ENCODE data around the gene MYRF. TPM values are rescaled to one million over a fixed set of nuclear protein-coding genes. Genes with fewer than 3 reads are reported as not detected.
A peak's percentile ranks its signal among the peaks of the same experiment; 100 is the strongest.

MYRF gene
- total RNA-seq, 1 donor from 2014 or later: not detected

- peak within 1 kb of the TSS; percentile 76 for H3K27ac ChIP-seq (ENCODE audit: low read depth, low read length)
- H3K4me3 ChIP-seq (ENCODE audit: low read length in 3 of 3): peak within 1 kb of the TSS; percentile 69 to 79 (median 73)
- H3K36me3 ChIP-seq (ENCODE audit: control insufficient read depth in 3 of 3, insufficient read depth in 3 of 3, low read length in 3 of 3): peaks cover 0 to 3% (median 0%) of the 10 kb centered on the region in 3 donors
- peaks cover 8 to 30% (median 16%) of the 10 kb centered on the region in 3 donors for H3K27me3 ChIP-seq (ENCODE audit: control insufficient read depth in 3 of 3, insufficient read depth in 3 of 3, low read length in 3 of 3)
- peaks cover 10 to 36% (median 34%) of the 10 kb centered on the region in 3 donors for H3K4me1 ChIP-seq (ENCODE audit: control insufficient read depth in 3 of 3, insufficient read depth in 3 of 3, low read length in 3 of 3)
- H3K9ac ChIP-seq (ENCODE audit: low read depth in 1 of 3, low read length in 3 of 3): peak within 1 kb of the TSS; percentile 53 to 79 (median 72)
- H3K9me3 ChIP-seq (ENCODE audit: control insufficient read depth in 3 of 3, low read length in 3 of 3): no peaks in the 10 kb centered on the region
These were observed 75.3 kb downstream of the MYRF start, which contains the start of gene FADS2 for GRCh38 chr11:61827571-61828378. FADS2 (plus strand) TSS chr11:61828300; CDS start chr11:61828391, 91 bp downstream.

GRCh38 chr11:61828379-61828628 lies 75.9 kb downstream of the MYRF start:
- H3K36me3 ChIP-seq (ENCODE audit: control insufficient read depth in 3 of 3, insufficient read depth in 3 of 3, low read length in 3 of 3): peaks cover 0 to 3% (median 0%) of the 10 kb centered on the region in 3 donors
- peak overlapping the region; percentile 76 for H3K27ac ChIP-seq (ENCODE audit: low read depth, low read length)
- H3K27me3 ChIP-seq (ENCODE audit: control insufficient read depth in 3 of 3, insufficient read depth in 3 of 3, low read length in 3 of 3): peaks cover 12 to 31% (median 16%) of the 10 kb centered on the region in 3 donors
- no peaks in the 10 kb centered on the region for H3K9me3 ChIP-seq (ENCODE audit: control insufficient read depth in 3 of 3, low read length in 3 of 3)
- H3K4me3 ChIP-seq (ENCODE audit: low read length in 3 of 3): peak overlapping the region; percentile 69 to 79 (median 73)
- H3K9ac ChIP-seq (ENCODE audit: low read depth in 1 of 3, low read length in 3 of 3): peak overlapping the region; percentile 48 to 79 (median 72)
- peaks cover 10 to 36% (median 35%) of the 10 kb centered on the region in 3 donors for H3K4me1 ChIP-seq (ENCODE audit: control insufficient read depth in 3 of 3, insufficient read depth in 3 of 3, low read length in 3 of 3)

- Histone ChIP-seq H3K9ac (ENCODE audit: low read depth in 1 of 3, low read length in 3 of 3) (peak overlapping the region; percentile 48 to 79 (median 72)), H3K4me3 (ENCODE audit: low read length in 3 of 3) (peak overlapping the region; percentile 69 to 79 (median 73)), H3K9me3 (ENCODE audit: control insufficient read depth in 3 of 3, low read length in 3 of 3) (no peaks in the 10 kb centered on the region), H3K27me3 (ENCODE audit: control insufficient read depth in 3 of 3, insufficient read depth in 3 of 3, low read length in 3 of 3) (peaks cover 12 to 31% (median 16%) of the 10 kb centered on the region in 3 donors), H3K36me3 (ENCODE audit: control insufficient read depth in 3 of 3, insufficient read depth in 3 of 3, low read length in 3 of 3) (peaks cover 0 to 3% (median 0%) of the 10 kb centered on the region in 3 donors), H3K4me1 (ENCODE audit: control insufficient read depth in 3 of 3, insufficient read depth in 3 of 3, low read length in 3 of 3) (peaks cover 13 to 38% (median 37%) of the 10 kb centered on the region in 3 donors), H3K27ac (ENCODE audit: low read depth, low read length) (peak overlapping the region; percentile 76)
These were observed 76.4 kb downstream of the MYRF start for GRCh38 chr11:61828629-61829407.

DNA sequence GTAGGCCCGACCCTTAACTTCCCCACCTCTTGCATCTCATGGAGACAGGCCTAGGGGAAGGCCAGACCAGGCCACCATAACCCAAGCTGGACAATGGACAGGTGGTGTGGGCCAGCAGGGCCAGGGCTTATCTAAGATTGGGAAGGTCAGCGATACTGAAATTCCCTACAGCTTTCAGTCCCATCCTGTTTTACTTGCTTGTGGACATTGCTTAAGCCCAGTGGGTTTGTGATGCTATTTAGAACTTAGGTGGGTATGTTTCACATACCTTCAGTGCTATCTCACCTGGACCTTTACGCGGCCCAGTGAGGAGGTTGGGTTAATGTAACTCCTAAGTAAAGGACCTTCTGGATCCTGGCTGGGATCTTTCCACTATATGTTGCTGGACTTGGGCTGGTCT lies 77.4 kb downstream of the MYRF start:
- Histone ChIP-seq H3K4me1 (ENCODE audit: control insufficient read depth in 3 of 3, insufficient read depth in 3 of 3, low read length in 3 of 3) (peaks cover 21 to 46% (median 45%) of the 10 kb centered on the region in 3 donors), H3K27me3 (ENCODE audit: control insufficient read depth in 3 of 3, insufficient read depth in 3 of 3, low read length in 3 of 3) (peaks cover 12 to 31% (median 16%) of the 10 kb centered on the region in 3 donors), H3K4me3 (ENCODE audit: low read length in 3 of 3) (peak overlapping the region; percentile 69 to 79 (median 73)), H3K9me3 (ENCODE audit: control insufficient read depth in 3 of 3, low read length in 3 of 3) (no peaks in the 10 kb centered on the region), H3K9ac (ENCODE audit: low read depth in 1 of 3, low read length in 3 of 3) (peak overlapping the region in 2 of 3 donors; percentile 72 to 79), H3K36me3 (ENCODE audit: control insufficient read depth in 3 of 3, insufficient read depth in 3 of 3, low read length in 3 of 3) (peaks cover 0 to 3% (median 0%) of the 10 kb centered on the region in 3 donors), H3K27ac (ENCODE audit: low read depth, low read length) (peak overlapping the region; percentile 76)

DNA sequence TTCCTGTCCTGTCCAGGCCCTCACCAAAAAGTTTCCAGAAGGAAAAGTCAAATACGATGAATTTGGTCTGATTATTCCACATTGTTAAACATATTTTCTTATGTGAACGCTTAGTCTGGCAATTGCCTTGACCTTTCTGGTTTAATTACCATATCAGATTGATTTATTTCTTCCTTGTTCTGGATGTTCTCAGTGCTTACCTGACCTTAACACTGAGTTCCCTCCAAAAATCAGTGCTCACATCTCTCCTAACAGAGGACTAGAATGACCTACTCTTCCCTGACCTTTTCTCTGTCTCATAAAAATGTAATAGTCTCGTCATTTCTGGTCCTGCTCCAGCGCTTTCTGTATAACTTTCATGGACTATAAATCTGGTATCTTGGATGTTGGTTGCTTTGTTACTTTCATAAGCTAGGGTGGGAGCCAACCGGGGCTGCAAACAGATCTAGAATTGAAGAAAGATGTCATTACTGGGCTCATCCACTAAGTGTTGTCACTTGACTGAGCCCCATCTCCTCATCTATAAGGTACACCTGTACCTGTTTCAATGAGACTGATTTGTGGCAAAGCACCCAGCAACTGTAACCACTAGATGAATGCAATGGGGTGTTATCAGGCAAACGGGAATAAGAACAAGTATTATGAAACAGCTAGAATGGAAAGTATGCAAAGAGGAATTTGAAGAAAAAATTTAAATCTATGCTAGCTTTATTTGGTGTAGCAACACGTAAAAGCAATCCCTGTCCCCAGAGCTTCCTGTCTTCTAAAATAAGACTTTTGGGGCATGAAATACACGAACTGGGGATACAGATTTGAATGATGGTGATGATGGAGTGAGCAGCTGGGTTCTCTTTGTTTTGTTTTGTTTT lies 78.0 kb downstream of the MYRF start:
- Histone ChIP-seq H3K9ac (ENCODE audit: low read depth in 1 of 3, low read length in 3 of 3) (no peak overlapping the region), H3K4me3 (ENCODE audit: low read length in 3 of 3) (peak overlapping the region in 1 of 3 donors; percentile 73), H3K27me3 (ENCODE audit: control insufficient read depth in 3 of 3, insufficient read depth in 3 of 3, low read length in 3 of 3) (peaks cover 12 to 31% (median 16%) of the 10 kb centered on the region in 3 donors), H3K36me3 (ENCODE audit: control insufficient read depth in 3 of 3, insufficient read depth in 3 of 3, low read length in 3 of 3) (peaks cover 0 to 3% (median 0%) of the 10 kb centered on the region in 3 donors), H3K9me3 (ENCODE audit: control insufficient read depth in 3 of 3, low read length in 3 of 3) (no peaks in the 10 kb centered on the region), H3K27ac (ENCODE audit: low read depth, low read length) (peak overlapping the region; percentile 76), H3K4me1 (ENCODE audit: control insufficient read depth in 3 of 3, insufficient read depth in 3 of 3, low read length in 3 of 3) (peaks cover 21 to 50% (median 48%) of the 10 kb centered on the region in 3 donors)

DNA sequence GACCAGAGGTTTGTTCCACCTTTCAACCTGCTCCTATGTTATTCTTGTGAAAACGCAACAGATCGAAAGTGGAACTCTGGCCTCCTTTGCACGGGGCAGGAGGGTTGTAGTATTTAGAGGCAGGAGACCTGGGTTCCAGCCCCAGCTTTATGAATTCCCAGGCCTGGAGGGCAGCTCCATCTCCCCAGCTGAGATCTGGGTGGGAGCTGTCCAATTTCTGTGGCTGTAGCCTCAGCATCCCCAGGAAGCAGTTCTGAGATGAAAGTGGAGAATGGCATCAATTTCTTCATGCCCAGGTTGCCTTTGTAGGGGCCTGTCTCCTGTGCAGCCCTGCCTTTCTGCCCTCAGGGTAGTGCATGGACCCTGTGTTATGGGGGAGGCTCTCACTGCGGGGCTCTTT lies 79.8 kb downstream of the MYRF start:
- Histone ChIP-seq H3K36me3 (ENCODE audit: control insufficient read depth in 3 of 3, insufficient read depth in 3 of 3, low read length in 3 of 3) (peaks cover 0 to 3% (median 0%) of the 10 kb centered on the region in 3 donors), H3K9me3 (ENCODE audit: control insufficient read depth in 3 of 3, low read length in 3 of 3) (no peaks in the 10 kb centered on the region), H3K4me1 (ENCODE audit: control insufficient read depth in 3 of 3, insufficient read depth in 3 of 3, low read length in 3 of 3) (peaks cover 21 to 49% (median 44%) of the 10 kb centered on the region in 3 donors), H3K9ac (ENCODE audit: low read depth in 1 of 3, low read length in 3 of 3) (no peak overlapping the region), H3K27ac (ENCODE audit: low read depth, low read length) (no peak overlapping the region), H3K4me3 (ENCODE audit: low read length in 3 of 3) (no peak overlapping the region), H3K27me3 (ENCODE audit: control insufficient read depth in 3 of 3, insufficient read depth in 3 of 3, low read length in 3 of 3) (peaks cover 12 to 26% (median 12%) of the 10 kb centered on the region in 3 donors)

- H3K9ac ChIP-seq (ENCODE audit: low read depth in 1 of 3, low read length in 3 of 3): no peak overlapping the region
- H3K9me3 ChIP-seq (ENCODE audit: control insufficient read depth in 3 of 3, low read length in 3 of 3): no peaks in the 10 kb centered on the region
- H3K4me1 ChIP-seq (ENCODE audit: control insufficient read depth in 3 of 3, insufficient read depth in 3 of 3, low read length in 3 of 3): peaks cover 21 to 47% (median 41%) of the 10 kb centered on the region in 3 donors
- no peak overlapping the region for H3K4me3 ChIP-seq (ENCODE audit: low read length in 3 of 3)
- H3K27ac ChIP-seq (ENCODE audit: low read depth, low read length): no peak overlapping the region
- peaks cover 11 to 21% (median 12%) of the 10 kb centered on the region in 3 donors for H3K27me3 ChIP-seq (ENCODE audit: control insufficient read depth in 3 of 3, insufficient read depth in 3 of 3, low read length in 3 of 3)
- peaks cover 0 to 3% (median 0%) of the 10 kb centered on the region in 3 donors for H3K36me3 ChIP-seq (ENCODE audit: control insufficient read depth in 3 of 3, insufficient read depth in 3 of 3, low read length in 3 of 3)
These were observed 80.3 kb downstream of the MYRF start for GRCh38 chr11:61832754-61833153.

GRCh38 chr11:61833471-61833870 lies 81.0 kb downstream of the MYRF start:
- Histone ChIP-seq H3K27ac (ENCODE audit: low read depth, low read length) (no peak overlapping the region), H3K4me3 (ENCODE audit: low read length in 3 of 3) (no peak overlapping the region), H3K27me3 (ENCODE audit: control insufficient read depth in 3 of 3, insufficient read depth in 3 of 3, low read length in 3 of 3) (peaks cover 7 to 17% (median 10%) of the 10 kb centered on the region in 3 donors), H3K9me3 (ENCODE audit: control insufficient read depth in 3 of 3, low read length in 3 of 3) (no peaks in the 10 kb centered on the region), H3K36me3 (ENCODE audit: control insufficient read depth in 3 of 3, insufficient read depth in 3 of 3, low read length in 3 of 3) (peaks cover 0 to 4% (median under 1%) of the 10 kb centered on the region in 3 donors), H3K9ac (ENCODE audit: low read depth in 1 of 3, low read length in 3 of 3) (no peak overlapping the region), H3K4me1 (ENCODE audit: control insufficient read depth in 3 of 3, insufficient read depth in 3 of 3, low read length in 3 of 3) (peaks cover 17 to 43% (median 39%) of the 10 kb centered on the region in 3 donors)

- peaks cover 0 to 4% (median 4%) of the 10 kb centered on the region in 3 donors for H3K36me3 ChIP-seq (ENCODE audit: control insufficient read depth in 3 of 3, insufficient read depth in 3 of 3, low read length in 3 of 3)
- peak overlapping the region in 1 of 3 donors; percentile 41 for H3K4me3 ChIP-seq (ENCODE audit: low read length in 3 of 3)
- H3K27me3 ChIP-seq (ENCODE audit: control insufficient read depth in 3 of 3, insufficient read depth in 3 of 3, low read length in 3 of 3): peaks cover 5 to 13% (median 8%) of the 10 kb centered on the region in 3 donors
- peaks cover 13 to 40% (median 37%) of the 10 kb centered on the region in 3 donors for H3K4me1 ChIP-seq (ENCODE audit: control insufficient read depth in 3 of 3, insufficient read depth in 3 of 3, low read length in 3 of 3)
- H3K9me3 ChIP-seq (ENCODE audit: control insufficient read depth in 3 of 3, low read length in 3 of 3): no peaks in the 10 kb centered on the region
- peak overlapping the region in 1 of 3 donors; percentile 40 for H3K9ac ChIP-seq (ENCODE audit: low read depth in 1 of 3, low read length in 3 of 3)
- peak overlapping the region; percentile 56 for H3K27ac ChIP-seq (ENCODE audit: low read depth, low read length)
These were observed 81.5 kb downstream of the MYRF start for GRCh38 chr11:61833926-61834277.
